GM19395 (cell line): ENCODE data around the gene ANKRD13C.

Experiments used
- ATAC-seq: cut with Tn5 transposase; IDR thresholded peaks from one replicate; pipeline ENCODE4 v1.9.1; 2021; ENCODE audit warnings: mild to moderate bottlenecking, moderate library complexity; ENCODE audit not compliant: unreplicated experiment

Gene ANKRD13C

GRCh38 chr1:70221238-70222121 is 133.0 kb downstream of the ANKRD13C start, which contains the start of gene SRSF11:
TSS of gene SRSF11 (plus strand) at chr1:70221380. CDS start at chr1:70221637, 257 bp downstream.
- ATAC-seq, result peak; percentile 94

- ATAC-seq, result peak; percentile 16
Measured at GRCh38 chr1:70220517-70221237, 133.8 kb downstream of the ANKRD13C start.

GRCh38 chr1:70220015-70220414 is 134.5 kb downstream of the ANKRD13C start:
- ATAC-seq, result no peak

- no peak for ATAC-seq
Measured at GRCh38 chr1:70211541-70211940, 143.0 kb downstream of the ANKRD13C start.

GRCh38 chr1:70210820-70211219 is 143.7 kb downstream of the ANKRD13C start:
- ATAC-seq, result no peak
